H4 (cell line): ENCODE measurements around the gene MIX23. TPM values are rescaled to one million over a fixed set of nuclear protein-coding genes. Genes with fewer than 3 reads are reported as not detected.

ENCODE experiments used
- DNase-seq: peaks from one replicate; pipeline ENCODE4 v3.0.0-alpha.2; 2015; ENCODE audit warnings: low spot score
- total RNA-seq: library from RNA; depleted of rRNA; stranded (reverse); fragments of >200 nt; shearing (Covaris generic); gene quantifications from 2 replicates; pipeline ENCODE4 v1.2.3, GENCODE V29; 2014; rRNA removed

MIX23 gene
- 52.8 and 67.7 TPM in 2 replicates for total RNA-seq

DNA sequence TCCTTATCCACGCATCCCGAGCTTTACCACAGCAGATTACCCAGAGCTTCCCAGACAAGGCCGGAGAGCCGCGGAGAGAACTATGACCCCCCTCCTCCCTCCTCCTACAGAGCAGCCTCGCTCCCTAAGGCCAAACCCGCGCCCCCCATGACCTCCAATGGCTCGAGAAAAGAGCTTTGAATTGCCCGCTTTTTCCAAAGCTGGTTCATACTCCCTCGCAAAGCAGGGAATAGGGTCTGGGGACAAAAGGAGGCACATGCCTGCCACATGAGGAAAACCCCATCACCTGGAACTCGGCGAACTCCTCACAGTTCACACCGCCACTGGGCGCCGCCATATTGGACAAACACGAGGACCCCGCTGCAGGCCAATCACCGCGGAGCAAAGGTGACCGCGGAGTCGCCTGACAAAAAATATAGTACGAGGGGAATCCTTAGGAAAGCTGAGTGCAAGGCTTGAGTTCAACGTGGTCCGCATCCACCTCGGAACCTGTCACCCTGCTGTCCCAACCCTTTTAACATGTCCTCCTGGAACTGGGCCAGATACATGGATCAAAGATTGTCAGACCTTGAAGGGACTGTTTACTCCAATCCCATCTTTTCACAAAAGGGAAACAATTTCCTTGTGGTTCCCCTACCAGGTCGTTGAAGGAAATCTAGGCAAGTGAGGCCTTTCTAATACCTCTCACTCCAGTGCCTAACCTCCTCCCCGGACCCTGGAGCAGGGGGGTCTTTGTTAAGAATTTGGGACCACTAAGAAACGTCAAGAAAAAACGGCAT lies at the start of gene MIX23:
TSS of gene MIX23 (minus strand) at position 344 of the 779 bp plus-strand sequence. CDS start at position 337, 7 bp downstream.
- peak; percentile 82 for DNase-seq

DNA sequence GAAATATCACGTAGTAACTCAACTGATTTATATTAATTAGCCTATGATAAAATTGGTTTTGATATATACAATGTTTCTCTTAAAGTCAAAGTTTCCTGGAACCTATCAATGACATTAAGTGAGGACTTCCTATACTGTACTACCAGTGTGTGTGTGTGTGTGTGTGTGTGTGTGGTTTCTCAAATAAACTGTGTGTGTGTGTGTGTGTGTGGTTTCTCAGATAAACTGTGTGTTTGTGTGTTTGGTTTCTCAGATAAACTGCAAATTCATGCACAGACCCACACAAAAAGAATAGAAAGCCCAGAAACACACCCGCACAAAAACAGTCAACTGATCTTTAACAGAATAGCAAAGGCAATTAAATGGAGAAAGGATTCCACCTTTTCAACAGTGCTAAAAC lies 47.3 kb upstream of the MIX23 start:
- DNase-seq: no peak

DNA sequence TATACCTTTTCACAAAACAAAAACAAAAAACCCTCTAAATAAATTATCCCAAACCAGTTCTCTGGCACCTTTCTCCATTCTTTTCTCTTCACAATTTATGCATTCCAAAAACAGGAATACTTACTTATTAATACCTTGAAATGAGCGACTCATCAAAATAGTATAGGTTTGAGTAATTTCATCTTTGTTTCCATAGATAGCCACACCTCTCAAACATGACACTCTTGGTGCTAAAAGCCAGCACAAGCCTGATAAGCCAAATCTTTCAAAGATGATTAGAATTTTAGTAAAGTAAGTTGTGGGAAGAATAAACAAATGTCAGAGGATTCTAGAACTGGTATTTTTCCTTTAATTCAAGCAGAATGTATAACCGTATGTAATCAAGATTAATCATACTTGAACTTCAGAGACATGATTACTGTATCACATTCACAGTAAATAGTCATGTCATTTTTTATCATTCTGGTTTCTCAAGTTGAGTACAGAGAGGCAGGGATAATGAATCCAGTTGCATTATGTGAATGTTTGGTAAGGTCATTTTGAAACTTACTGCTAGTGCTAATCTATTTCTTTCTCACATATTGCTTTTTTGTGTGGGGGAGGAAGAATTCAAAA lies 44.9 kb upstream of the MIX23 start:
- no peak for DNase-seq

DNA sequence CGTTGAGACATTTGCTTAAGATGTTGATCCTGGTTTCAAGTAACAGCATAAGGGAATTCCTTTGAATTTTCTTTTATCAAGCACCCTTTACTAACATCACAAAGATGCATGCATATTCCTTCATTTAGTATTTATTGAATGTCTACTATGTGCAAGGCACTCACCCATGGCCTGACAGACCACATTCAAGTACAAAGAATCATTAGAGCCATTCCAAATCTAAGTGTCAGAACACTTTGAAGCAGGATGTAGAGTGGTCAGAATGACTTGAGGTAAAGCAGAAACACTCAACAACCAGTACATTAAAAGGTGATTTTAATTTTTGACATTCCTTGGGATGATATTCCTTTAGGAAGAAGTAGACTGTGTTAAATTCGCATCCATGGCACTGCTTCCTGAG lies 38.8 kb upstream of the MIX23 start:
- no peak for DNase-seq

DNA sequence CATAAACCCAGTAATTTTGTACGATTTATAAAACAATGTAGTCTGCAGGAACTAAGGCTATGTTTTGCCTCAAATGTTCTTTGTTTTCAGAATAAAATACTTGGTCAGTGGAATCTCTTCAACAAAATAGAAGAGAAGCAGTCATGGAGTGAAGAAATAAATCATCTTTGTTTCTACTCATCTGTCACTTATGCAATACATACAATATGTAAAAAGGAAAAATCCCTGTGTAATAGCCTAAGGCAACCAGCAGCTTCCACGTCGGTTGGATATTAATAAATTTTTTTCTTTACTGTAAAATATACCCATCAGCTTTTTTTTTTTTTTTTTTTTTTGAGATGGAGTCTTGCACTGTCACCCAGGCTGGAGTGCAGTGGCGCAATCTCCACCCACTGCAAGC lies 38.1 kb upstream of the MIX23 start:
- DNase-seq: no peak

DNA sequence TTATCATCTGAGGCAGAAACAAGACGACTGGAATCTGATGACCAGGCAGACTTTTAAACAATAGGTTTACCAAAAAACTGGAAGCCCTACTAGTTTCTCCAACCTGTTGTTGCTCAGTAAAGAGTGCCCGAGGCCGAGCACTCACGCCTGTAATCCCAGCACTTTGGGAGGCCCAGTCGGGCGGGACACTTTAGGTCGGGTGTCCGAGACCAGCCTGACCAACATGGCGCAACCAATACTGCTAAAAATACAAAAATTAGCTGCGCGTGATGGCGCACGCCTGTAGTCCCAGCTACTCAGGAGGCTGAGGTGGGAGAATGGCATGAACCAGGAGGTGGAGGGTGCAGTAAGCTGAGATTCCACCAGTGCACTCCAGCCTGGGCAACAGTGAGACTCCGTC lies 33.9 kb upstream of the MIX23 start:
- DNase-seq: no peak

DNA sequence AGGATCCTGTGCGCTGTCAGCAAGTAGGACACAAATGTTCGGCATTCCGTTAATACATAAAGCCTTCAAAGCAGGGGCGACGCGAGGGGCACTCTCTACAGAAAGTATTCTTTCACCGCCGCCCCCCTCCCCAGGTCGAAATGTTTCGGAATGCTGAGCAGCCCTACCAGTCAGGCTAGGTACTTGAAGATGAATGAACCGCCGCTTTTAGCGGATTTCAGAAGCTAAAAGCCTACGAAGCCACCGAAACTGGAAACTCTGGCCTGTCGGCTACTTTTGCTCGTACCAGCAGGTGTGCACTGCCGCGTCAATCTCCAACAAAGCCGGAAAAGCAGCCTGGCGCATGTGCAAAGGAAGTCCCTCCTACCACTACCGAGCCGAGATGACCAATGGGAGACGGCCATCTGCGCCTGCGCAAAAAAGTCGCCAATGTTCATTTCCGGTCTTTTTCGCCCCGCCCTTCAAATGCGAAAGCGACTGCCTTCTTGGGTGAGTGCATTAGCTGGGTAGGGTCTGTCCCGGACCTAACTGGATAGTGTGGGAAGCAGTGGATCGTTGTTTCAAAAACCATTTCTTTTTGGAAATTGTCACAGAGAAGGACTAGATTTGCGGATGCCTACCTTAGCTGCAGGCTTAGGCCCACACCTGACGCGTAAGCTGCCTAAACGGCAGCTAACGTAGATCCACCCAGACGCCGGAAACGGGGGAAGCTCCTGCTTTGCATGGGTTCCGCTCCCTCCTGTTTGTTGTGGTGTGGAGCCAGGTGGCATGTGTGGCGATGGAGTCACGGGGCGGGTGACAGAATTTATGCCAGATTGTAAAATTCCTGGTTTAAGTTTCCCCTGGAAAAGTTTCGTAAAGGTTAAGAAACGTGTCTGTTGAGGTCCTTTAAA lies 33.0 kb upstream of the MIX23 start, which contains the start of gene WDR5B:
TSS of gene WDR5B (minus strand) at position 301 of the 893 bp plus-strand sequence. CDS start 534 bp downstream, outside the sequence.
- DNase-seq: peak; percentile 98

GRCh38 chr3:122415104-122415744 lies 32.2 kb upstream of the MIX23 start:
- DNase-seq: peak; percentile 37

DNA sequence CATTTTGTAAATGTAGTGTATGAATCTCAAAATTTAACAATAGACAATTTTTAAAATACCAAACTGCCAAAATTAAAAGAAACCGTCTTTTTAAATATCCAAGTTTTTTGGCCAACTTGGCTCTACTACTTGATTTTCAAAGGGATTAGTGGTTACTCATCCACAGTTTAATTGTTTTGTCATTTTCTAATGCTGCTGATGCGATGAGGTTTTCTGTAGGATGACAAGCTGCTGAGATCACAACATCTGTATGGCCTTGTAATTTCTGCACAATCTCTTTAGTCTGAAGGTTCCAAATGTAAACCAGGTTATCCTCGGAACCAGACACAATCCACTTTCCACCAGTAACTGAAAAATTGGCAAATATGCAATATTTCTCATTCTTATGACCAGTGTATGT lies 31.4 kb upstream of the MIX23 start:
- no peak for DNase-seq

- DNase-seq: no peak
Measured at GRCh38 chr3:122410639-122411038, 27.6 kb upstream of the MIX23 start.

DNA sequence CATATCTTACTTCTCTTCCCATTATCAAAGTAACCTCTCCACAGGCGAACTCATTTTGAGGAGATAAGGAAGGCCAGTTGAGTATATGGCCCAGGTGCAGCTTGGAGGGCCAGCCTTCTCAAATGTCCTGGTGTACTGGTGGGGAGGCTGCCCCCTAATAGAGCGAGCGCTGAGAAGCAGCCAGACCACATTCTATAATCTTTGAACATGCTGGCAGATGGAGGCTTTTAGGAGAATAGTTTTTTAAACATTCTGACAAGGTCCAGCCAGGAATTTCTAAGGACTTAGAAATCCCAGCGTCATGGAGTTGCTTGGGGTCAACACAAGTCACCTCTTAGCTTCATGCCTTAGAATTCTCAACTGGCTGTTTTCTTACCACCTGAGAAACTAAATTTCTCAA lies 27.1 kb upstream of the MIX23 start:
- DNase-seq: no peak

DNA sequence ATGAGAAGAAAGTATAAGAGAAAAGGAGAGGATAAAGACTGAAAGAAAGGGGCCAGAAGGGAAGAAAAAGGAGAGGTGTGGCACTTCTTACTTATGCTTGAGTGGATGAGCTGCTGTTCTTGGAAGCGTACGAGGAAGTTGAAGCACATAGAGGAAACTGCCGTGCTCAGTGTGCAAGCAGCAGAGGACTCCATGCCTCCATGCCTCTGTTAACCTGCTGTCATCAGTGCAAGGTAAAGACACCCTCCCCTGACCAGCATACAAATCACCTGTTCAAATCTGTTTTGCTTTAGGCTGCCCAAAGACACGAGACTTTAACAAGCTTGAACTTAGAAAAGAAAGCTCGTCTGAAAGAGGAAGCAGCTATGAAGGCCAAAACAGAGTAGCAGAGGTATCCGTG lies 26.4 kb upstream of the MIX23 start:
- no peak for DNase-seq

- DNase-seq: no peak
Measured at GRCh38 chr3:122407946-122408345, 24.9 kb upstream of the MIX23 start.

DNA sequence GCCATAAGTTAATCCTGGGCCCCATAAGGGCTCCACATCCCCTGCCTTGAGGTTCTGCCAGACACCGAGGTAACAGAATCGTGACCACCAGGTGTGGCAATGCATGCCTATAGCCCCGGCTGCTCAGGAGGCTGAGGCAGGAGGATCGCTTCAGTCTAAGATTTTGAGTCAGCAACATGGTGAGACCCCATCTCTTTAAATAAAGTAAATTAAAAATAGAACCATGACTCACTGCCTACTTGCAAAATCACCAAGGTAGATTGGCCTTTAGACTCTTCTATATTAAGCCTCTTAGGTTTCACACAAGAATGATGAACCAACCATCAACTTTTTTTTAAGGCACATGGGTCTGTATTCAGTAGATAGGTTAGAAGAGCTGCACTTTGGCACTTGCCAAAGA lies 23.2 kb upstream of the MIX23 start:
- DNase-seq: no peak

DNA sequence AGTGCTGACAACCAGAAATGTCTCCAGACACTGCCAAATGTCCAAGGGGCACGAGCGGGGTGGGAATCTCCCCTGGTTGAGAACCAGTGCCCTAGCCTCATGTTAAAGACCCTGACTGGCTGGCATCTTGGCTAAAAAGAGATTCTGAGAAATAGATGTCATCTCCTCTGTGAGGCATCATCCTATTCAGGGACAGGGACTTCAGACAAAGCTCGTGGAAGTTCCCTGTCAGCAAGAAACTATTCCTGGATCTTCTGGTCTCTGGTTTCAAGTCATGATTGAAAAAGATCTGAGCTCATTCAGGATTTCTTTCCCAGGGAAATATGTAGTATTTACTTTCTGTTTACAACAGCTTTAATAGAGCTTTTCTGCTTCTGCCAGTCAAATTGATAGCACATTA lies 22.0 kb upstream of the MIX23 start:
- no peak for DNase-seq

- DNase-seq: no peak
Measured at GRCh38 chr3:122403489-122403888, 20.5 kb upstream of the MIX23 start.

DNA sequence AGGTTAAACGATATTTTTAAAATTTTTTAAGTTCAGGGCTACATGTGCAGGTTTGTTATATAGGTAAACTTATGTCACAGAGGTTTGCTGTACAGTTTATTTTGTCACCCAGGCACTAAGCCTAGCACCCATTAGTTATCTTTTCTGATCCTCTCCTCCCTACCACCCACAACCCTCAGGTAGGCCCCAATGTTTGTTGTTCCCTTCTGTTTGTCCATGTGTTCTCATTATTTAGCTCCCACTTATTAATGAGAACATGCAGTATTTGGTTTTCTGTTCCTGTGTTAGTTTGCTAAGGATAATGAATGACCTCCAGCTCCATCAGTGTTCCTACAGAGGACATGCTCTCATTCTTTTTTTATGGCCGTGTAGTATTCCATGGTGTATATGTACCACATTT lies 15.9 kb upstream of the MIX23 start:
- DNase-seq: no peak

GRCh38 chr3:122397201-122397600 lies 14.2 kb upstream of the MIX23 start:
- DNase-seq: no peak

DNA sequence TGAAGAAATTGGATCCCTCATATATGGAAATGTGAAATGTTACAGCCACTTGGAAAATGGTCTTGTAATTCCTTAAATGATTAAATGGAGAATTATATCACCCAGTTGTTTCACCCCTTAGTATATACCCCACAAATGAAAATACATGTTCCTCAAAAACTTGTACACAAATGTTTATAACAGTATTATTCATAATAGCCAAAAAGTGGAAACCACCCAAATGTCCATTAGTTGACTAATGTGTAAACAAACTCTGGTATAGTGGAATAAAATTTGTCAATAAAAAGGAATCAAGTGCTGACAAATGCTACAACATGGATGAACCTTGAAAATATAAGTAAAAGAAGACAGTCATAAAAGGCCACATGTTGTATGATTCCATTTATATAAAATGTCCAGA lies 13.5 kb upstream of the MIX23 start:
- DNase-seq: no peak

- DNase-seq: no peak
Measured at GRCh38 chr3:122395582-122395981, 12.6 kb upstream of the MIX23 start.

DNA sequence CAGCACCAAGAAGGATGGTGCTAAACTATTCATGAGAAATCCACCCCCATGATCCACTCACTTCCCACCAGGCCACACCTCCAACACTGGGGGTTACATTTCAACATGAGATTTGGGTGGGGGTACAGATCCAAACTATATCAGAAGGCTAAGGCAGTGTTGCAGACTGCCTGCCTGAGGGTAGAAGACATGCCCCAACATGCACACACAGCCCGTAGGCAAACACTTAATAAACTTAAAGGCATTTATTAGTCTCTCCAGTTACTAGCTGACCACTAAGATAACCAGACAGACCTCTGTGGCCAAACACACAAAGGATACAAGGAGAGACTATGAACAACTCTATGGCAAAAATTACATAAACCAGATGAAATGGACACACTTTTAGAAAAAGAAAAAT lies 11.1 kb upstream of the MIX23 start:
- DNase-seq: no peak
